Keratinocyte (primary cell): ENCODE measurements around the gene ARHGDIA.

ENCODE experiments used
- EZH2 ChIP-seq: IDR thresholded peaks from one replicate; pipeline ENCODE4 v1.6.1; 2012; ENCODE audit warnings: inconsistent platforms, mild to moderate bottlenecking, low read length, moderate library complexity
- TF ChIP-seq, protein P1 (sequence below), 3 experiments: IDR thresholded peaks in 1 of 3; conservative IDR thresholded peaks in 1 of 3; optimal IDR thresholded peaks in 1 of 3; 2 replicates in 2 of 3; 3 replicates in 1 of 3; pipeline versions ENCODE3 to v1.5.1; 2011; ENCODE audit warnings: low read length in 3 of 3, mild to moderate bottlenecking in 3 of 3, moderate library complexity in 2 of 3, control low read depth in 1 of 3, inconsistent platforms in 1 of 3; ENCODE audit not compliant: insufficient read depth in 2 of 3; ENCODE audit errors: extremely low read depth in 1 of 3

DNA sequence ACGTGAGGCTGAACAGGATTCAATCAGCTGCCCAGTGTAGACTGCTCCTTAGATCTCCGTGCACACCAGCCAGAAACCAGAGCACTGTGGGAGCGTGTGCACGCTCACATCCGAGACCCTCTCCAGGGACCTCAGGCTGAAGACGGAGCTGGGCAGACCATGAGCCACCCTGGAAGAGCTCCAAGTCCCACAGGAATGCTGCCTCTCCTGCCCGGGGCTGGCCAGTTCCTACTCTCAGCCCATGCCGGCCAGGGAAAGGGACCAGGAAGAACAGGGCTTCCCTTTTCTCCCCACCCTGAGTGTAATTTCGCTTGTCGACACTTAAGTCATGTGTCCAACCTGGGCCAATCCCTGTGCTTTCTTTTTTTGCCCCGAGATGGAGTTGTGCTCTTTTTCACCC, 13.4 kb upstream of the ARHGDIA start:
- TF ChIP-seq, protein P1, sequence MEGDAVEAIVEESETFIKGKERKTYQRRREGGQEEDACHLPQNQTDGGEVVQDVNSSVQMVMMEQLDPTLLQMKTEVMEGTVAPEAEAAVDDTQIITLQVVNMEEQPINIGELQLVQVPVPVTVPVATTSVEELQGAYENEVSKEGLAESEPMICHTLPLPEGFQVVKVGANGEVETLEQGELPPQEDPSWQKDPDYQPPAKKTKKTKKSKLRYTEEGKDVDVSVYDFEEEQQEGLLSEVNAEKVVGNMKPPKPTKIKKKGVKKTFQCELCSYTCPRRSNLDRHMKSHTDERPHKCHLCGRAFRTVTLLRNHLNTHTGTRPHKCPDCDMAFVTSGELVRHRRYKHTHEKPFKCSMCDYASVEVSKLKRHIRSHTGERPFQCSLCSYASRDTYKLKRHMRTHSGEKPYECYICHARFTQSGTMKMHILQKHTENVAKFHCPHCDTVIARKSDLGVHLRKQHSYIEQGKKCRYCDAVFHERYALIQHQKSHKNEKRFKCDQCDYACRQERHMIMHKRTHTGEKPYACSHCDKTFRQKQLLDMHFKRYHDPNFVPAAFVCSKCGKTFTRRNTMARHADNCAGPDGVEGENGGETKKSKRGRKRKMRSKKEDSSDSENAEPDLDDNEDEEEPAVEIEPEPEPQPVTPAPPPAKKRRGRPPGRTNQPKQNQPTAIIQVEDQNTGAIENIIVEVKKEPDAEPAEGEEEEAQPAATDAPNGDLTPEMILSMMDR (optimal IDR thresholded peaks at IDR 0.05 in 1 of 3, IDR thresholded peaks at IDR 0.05 in 1 of 3, conservative IDR thresholded peaks at IDR 0.05 in 1 of 3; ENCODE audit: extremely low read depth in 1 of 3, insufficient read depth in 2 of 3, low read length in 3 of 3), result no peak
- TF ChIP-seq EZH2, result no peak
